Omental fat pad (tissue), 4 donors: ENCODE results near the gene DCST1. TPM values are rescaled to one million over a fixed set of nuclear protein-coding genes. Genes with fewer than 3 reads are reported as not detected.

ENCODE experiments used
- ATAC-seq: fragments of 150-250 bp; one replicate; pipeline ENCODE4 v1.9.1; 2016; ENCODE audit warnings: mild to moderate bottlenecking, moderate library complexity; ENCODE audit not compliant: low FRiP score
- DNase-seq: peaks from one replicate; pipeline ENCODE4 v3.0.0-alpha.2; 2019; ENCODE audit warnings: low spot score
- CTCF ChIP-seq, 3 donors: fragments of 450-650 bp; IDR thresholded peaks; one replicate each; pipeline ENCODE4 v1.5.1; 2016 to 2017; ENCODE audit warnings: antibody characterized with exemption in 3 of 3, mild to moderate bottlenecking in 3 of 3, moderate library complexity in 2 of 3
- total RNA-seq, 4 donors: library from RNA; depleted of rRNA; stranded (reverse); fragments of >200 nt; gene quantifications; one replicate each; pipeline ENCODE4 v1.1.0, GENCODE V29; 2016

DCST1 gene
- total RNA-seq, 4 donors from 2014 or later = not detected

GRCh38 chr1:155014709-155015508, 18.7 kb upstream of the DCST1 start:
- DNase-seq = no peak
- TF ChIP-seq CTCF (IDR thresholded peaks at IDR 0.05) = no peak
- ATAC-seq = no peak

- DNase-seq = no peak
- TF ChIP-seq CTCF (IDR thresholded peaks at IDR 0.05) = no peak
- no peak for ATAC-seq
Measured at GRCh38 chr1:155015527-155016230, 17.9 kb upstream of the DCST1 start.

GRCh38 chr1:155016231-155016831, 17.3 kb upstream of the DCST1 start:
- DNase-seq (no peak), ATAC-seq (no peak)
- no peak for TF ChIP-seq CTCF (IDR thresholded peaks at IDR 0.05)

- ATAC-seq (peak; percentile 93), DNase-seq (peak; percentile 91)
- peak in 2 of 3 donors; percentile 79 to 98 for TF ChIP-seq CTCF (IDR thresholded peaks at IDR 0.05)
Measured at GRCh38 chr1:155017041-155017945, 16.3 kb upstream of the DCST1 start.

GRCh38 chr1:155017946-155018316, 15.7 kb upstream of the DCST1 start:
- ATAC-seq (no peak), DNase-seq (no peak)
- TF ChIP-seq CTCF (IDR thresholded peaks at IDR 0.05) = no peak

- TF ChIP-seq CTCF (IDR thresholded peaks at IDR 0.05) = no peak
- no peak for DNase-seq
- no peak for ATAC-seq
Measured at GRCh38 chr1:155018617-155019348, 14.8 kb upstream of the DCST1 start.
